ENCODE measurements around the gene CPD.

DNA sequence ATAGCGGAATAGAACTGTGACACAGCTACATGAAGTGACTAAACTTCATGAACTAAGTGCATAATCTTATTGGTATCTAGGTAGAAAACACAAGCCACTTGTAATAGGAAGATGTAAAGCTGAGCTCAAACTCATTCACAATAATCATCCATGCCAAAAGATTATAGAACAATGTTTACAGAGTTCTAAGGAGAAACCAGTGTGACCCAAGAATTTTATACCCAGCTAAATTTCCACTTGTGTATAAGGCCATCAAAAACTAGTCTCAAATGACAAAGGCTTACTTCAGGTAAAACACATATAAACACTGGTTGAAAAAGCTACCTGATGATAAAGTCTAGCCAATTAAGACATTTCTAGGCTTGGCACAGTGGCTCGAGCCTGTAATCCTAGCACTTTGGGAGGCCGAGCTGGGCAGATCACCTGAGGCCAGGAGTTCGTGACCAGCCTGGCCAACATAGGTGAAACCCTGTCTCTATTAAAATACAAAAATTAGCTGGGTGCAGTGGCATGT, 16.9 kb upstream of the CPD start:
- no peak for TF ChIP-seq RCOR1 (IDR thresholded peaks at IDR 0.05; ENCODE audit: low read depth, low read length)
- TF ChIP-seq, protein P1, sequence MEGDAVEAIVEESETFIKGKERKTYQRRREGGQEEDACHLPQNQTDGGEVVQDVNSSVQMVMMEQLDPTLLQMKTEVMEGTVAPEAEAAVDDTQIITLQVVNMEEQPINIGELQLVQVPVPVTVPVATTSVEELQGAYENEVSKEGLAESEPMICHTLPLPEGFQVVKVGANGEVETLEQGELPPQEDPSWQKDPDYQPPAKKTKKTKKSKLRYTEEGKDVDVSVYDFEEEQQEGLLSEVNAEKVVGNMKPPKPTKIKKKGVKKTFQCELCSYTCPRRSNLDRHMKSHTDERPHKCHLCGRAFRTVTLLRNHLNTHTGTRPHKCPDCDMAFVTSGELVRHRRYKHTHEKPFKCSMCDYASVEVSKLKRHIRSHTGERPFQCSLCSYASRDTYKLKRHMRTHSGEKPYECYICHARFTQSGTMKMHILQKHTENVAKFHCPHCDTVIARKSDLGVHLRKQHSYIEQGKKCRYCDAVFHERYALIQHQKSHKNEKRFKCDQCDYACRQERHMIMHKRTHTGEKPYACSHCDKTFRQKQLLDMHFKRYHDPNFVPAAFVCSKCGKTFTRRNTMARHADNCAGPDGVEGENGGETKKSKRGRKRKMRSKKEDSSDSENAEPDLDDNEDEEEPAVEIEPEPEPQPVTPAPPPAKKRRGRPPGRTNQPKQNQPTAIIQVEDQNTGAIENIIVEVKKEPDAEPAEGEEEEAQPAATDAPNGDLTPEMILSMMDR (IDR thresholded peaks at IDR 0.05) = no peak
- no peak for TF ChIP-seq EP300 (IDR thresholded peaks at IDR 0.05)
- TF ChIP-seq, protein P2, sequence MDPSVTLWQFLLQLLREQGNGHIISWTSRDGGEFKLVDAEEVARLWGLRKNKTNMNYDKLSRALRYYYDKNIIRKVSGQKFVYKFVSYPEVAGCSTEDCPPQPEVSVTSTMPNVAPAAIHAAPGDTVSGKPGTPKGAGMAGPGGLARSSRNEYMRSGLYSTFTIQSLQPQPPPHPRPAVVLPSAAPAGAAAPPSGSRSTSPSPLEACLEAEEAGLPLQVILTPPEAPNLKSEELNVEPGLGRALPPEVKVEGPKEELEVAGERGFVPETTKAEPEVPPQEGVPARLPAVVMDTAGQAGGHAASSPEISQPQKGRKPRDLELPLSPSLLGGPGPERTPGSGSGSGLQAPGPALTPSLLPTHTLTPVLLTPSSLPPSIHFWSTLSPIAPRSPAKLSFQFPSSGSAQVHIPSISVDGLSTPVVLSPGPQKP (IDR thresholded peaks at IDR 0.05; ENCODE audit: low read depth, low read length) = no peak
- TF ChIP-seq, protein P3, sequence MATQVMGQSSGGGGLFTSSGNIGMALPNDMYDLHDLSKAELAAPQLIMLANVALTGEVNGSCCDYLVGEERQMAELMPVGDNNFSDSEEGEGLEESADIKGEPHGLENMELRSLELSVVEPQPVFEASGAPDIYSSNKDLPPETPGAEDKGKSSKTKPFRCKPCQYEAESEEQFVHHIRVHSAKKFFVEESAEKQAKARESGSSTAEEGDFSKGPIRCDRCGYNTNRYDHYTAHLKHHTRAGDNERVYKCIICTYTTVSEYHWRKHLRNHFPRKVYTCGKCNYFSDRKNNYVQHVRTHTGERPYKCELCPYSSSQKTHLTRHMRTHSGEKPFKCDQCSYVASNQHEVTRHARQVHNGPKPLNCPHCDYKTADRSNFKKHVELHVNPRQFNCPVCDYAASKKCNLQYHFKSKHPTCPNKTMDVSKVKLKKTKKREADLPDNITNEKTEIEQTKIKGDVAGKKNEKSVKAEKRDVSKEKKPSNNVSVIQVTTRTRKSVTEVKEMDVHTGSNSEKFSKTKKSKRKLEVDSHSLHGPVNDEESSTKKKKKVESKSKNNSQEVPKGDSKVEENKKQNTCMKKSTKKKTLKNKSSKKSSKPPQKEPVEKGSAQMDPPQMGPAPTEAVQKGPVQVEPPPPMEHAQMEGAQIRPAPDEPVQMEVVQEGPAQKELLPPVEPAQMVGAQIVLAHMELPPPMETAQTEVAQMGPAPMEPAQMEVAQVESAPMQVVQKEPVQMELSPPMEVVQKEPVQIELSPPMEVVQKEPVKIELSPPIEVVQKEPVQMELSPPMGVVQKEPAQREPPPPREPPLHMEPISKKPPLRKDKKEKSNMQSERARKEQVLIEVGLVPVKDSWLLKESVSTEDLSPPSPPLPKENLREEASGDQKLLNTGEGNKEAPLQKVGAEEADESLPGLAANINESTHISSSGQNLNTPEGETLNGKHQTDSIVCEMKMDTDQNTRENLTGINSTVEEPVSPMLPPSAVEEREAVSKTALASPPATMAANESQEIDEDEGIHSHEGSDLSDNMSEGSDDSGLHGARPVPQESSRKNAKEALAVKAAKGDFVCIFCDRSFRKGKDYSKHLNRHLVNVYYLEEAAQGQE (IDR thresholded peaks at IDR 0.05) = no peak
- TF ChIP-seq, protein P4, sequence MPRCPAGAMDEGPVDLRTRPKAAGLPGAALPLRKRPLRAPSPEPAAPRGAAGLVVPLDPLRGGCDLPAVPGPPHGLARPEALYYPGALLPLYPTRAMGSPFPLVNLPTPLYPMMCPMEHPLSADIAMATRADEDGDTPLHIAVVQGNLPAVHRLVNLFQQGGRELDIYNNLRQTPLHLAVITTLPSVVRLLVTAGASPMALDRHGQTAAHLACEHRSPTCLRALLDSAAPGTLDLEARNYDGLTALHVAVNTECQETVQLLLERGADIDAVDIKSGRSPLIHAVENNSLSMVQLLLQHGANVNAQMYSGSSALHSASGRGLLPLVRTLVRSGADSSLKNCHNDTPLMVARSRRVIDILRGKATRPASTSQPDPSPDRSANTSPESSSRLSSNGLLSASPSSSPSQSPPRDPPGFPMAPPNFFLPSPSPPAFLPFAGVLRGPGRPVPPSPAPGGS (IDR thresholded peaks at IDR 0.05) = no peak
- no peak for TF ChIP-seq POLR2A (IDR thresholded peaks at IDR 0.05; ENCODE audit: low read length)
- no peak for TF ChIP-seq RFX5 (IDR thresholded peaks at IDR 0.05)
- no peak for TF ChIP-seq BHLHE40 (IDR thresholded peaks at IDR 0.05; ENCODE audit: low read depth, low read length)
- no peak for TF ChIP-seq TP53 (CRISPR knock-in tag; IDR thresholded peaks at IDR 0.05)
